Measurements from ENCODE around the gene PRR15L.

DNA sequence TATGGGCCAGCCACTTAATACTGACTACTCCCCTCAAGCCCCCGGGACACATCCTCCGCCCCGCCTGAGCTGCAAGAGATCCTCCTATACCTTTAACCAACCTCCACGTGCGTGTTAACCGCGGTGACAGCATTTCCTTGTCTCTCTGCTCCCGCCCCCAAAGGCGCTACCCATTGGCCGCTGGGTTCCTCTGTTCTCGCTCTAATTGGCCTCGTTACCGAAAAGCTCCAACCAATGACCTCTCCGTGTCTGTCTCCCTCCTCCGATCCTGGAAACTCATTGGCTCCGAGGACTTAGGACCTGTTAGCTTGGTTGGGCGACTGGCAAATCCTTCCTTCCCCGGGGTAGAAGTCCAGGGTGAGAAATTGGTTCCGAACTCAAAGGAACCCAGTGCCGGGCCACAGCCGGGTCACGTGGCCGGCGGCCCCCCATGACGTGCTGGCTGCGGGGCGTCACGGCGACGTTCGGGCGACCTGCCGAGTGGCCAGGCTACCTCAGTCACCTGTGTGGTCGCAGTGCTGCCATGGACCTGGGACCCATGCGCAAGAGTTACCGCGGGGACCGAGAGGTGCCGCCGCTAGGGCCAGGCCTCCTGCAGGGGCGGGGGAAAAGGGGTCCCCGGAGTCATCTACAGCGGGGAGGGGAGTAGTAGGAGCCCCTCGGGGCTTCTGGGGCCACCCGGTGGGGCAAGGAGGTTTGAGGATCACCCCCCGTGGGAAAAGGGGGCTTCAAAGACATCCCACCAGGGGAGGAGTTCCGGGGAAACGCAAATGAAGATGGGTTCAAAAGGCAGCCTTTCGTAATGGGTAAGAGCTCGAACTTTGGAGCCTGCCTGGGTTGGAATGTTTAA lies 16.2 kb downstream of the PRR15L start, which contains the start of gene PNPO:
- no peak for TF ChIP-seq CTCF (IDR thresholded peaks at IDR 0.05; ENCODE audit: insufficient read depth, low read length, poor library complexity, severe bottlenecking)
- TF ChIP-seq EZH2phosphoT487 (conservative IDR thresholded peaks at IDR 0.05; ENCODE audit: low read length) = no peak

Measured in SU-DHL-6 (cell line).